Measurements from ENCODE around the gene MAFF.
"Not testable (repeated sequence)": the region's sequence is repeated elsewhere in the genome, so short reads cannot be mapped to it uniquely, and the experiment has no call there.

MAFF gene

GRCh38 chr22:38177571-38177925, 24.2 kb upstream of the MAFF start:
- DNase-seq (ENCODE audit: low read depth in 2 of 2) = not testable (repeated sequence)

DNA sequence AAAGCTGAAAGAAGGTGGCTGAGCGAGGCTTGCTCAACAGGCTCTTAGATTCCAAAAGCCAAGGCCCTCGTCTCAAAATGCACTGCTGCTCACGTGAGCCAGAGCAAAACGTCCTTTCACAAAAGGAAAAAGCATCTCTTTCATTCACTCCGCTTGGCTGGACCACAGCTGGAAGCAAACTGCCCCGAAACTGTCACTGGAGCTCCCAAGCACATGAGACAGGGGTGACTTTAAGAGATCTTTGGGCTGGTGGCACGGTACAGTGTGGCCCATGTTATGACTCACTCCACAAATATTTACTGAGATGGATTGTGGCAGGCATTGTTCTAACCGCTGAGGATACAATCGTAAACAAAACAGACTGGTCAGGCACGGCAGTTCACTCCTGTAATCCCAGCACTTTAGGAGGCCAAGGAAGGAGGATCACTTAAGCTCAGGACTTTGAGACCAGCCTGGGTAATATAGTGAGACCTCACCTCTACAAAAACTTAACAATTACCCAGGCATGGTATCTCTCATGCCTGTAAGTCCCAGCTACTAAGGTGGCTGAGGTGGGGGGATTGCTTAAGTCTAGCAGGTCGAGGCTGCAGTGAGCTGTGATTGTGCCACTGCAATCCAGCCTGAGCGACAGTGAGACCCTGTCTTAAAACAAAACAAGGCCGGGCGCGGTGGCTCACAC, 23.7 kb upstream of the MAFF start:
- DNase-seq (ENCODE audit: low read depth in 2 of 2) = no peak

DNA sequence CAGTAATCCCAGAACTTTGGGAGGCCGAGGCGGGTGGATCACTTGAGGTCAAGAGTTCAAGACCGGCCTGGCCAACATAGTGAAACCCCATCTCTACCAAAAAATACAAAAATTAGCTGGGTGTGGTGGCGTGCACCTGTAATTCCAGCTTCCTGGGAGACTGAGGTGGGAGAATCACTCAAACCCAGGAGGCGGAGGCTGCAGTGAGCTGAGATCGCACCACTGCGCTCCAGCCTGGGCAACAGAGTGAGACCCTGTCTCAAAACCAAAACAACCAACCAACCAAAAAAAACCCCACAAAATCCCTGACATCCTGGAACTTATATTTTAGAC, 23.2 kb upstream of the MAFF start:
- not testable (repeated sequence) for DNase-seq (ENCODE audit: low read depth in 2 of 2)

GRCh38 chr22:38180841-38181452, 20.8 kb upstream of the MAFF start:
- DNase-seq (ENCODE audit: low read depth in 2 of 2) = no peak

GRCh38 chr22:38181453-38182200, 20.2 kb upstream of the MAFF start, which contains the start of gene PLA2G6:
Gene PLA2G6 (minus strand): TSS chr22:38181830. CDS start chr22:38169426, 12,404 bp downstream.
- peak; percentile 94 to 95 for DNase-seq (ENCODE audit: low read depth in 2 of 2)

- DNase-seq (ENCODE audit: low read depth in 2 of 2) = no peak
These were observed 17.0 kb upstream of the MAFF start for GRCh38 chr22:38184788-38185187.

DNA sequence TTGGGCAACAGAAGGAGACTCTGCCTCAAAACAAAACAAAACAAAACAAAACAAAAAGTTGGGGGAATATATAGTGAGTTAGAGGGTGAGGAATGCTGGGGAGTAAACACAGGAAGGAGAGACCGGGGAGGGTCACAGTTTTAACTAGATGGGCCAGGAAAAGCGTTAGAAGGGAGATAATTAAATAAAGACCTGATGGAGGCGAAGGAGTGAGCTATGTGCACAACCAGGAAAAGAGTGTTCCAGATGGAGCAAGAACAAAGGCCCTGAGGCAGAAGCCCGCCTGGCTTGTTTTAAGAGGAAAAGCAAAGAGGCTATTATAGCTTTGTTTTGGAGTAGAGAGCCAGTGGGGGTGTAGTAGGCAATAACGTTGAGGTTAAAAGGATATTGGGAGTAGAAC, 15.4 kb upstream of the MAFF start:
- DNase-seq (ENCODE audit: low read depth in 2 of 2) = no peak

- no peak for DNase-seq (ENCODE audit: low read depth in 2 of 2)
These were observed 14.2 kb upstream of the MAFF start for GRCh38 chr22:38187413-38188212.

GRCh38 chr22:38189104-38189503, 12.7 kb upstream of the MAFF start:
- DNase-seq (ENCODE audit: low read depth in 2 of 2) = no peak

DNA sequence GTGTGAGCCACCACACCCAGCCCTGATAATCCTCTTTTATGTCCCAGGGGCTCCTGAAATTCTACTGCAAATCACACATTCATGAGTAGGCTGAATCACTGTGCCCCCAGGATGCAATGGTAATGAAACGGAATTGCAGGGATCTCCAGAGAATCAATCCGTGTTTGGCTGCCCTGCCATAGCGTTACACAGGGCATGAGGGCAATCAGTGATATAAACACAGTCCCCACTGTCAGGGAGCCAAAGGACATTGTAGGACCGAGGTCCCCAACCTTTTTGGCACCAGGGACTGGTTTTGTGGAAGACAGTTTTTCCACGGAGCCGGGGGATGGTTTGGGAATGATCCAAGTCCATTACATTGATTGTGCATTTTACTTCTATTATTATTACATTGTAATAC, 11.2 kb upstream of the MAFF start:
- no peak for DNase-seq (ENCODE audit: low read depth in 2 of 2)

GRCh38 chr22:38191055-38191454, 10.7 kb upstream of the MAFF start:
- no peak for DNase-seq (ENCODE audit: low read depth in 2 of 2)

DNA sequence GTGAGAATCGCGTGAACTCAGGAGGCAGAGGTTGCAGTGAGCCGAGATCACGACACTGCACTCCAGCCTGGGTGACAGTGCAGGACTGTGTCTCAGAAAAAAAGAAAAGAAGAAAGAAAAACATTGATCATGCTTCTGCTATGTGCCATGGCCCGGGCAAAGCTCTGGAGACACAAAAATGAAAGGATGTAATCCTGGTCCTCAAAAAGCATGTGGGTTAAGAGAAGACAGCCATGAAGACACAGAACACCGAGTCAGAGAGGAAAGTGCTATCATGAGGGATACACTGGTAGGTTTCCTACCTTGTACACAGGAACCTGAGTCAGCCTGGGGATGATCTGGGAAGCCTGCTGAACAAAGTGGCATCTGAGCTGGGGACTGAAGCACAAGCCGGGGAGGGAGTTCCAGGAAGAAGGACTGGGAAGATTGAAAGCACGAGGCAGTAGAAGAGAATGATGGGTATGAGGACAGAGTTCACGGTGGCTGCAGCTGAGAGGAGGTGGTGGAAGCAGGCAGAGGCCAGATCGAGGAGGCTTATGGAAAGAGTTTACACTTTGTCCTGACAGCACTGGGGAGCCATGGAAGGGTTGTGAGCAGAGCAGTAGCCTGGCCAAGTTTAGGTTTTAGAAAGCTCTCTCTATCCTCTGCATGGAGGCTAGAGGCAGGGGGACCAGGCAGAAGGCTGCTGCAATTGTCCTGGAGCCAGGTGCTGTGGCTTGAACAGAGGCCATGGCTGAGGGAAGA, 9.9 kb upstream of the MAFF start:
- DNase-seq (ENCODE audit: low read depth in 2 of 2) = no peak

GRCh38 chr22:38192475-38192863, 9.3 kb upstream of the MAFF start:
- no peak for DNase-seq (ENCODE audit: low read depth in 2 of 2)

GRCh38 chr22:38193580-38193979, 8.2 kb upstream of the MAFF start:
- DNase-seq (ENCODE audit: low read depth in 2 of 2) = no peak

DNA sequence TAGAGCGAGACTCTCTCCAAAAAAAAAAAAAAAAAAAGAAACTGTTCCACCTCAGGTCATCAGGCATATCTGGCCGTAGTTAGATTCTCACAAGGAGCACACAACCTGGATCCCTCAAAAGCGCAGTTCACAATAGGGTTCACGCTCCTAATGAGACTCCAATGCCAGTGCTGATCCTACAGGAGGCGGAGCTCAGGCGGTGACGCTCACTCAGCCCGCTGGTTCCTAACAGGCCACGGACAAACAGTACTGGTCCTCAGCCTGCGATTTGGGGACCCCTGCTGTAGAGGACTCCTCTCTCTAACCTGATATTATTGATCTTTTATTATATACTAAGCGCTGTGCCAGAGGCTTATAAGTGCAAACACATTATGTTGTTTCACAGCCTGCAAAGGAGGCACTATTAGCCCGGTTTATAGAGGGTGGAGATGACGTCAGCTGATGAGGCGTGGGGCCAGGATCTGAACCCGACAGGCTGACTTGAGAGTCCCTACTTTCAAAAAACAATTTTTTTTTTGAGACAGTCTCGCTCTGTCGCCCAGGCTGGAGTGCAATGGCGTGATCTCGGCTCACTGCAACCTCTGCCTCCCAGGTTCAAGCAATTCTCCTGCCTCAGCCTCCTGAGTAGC, 4.9 kb upstream of the MAFF start:
- no peak for DNase-seq (ENCODE audit: low read depth in 2 of 2)

GRCh38 chr22:38199826-38200559, 1.8 kb upstream of the MAFF start:
- DNase-seq (ENCODE audit: low read depth in 2 of 2) = no peak

DNA sequence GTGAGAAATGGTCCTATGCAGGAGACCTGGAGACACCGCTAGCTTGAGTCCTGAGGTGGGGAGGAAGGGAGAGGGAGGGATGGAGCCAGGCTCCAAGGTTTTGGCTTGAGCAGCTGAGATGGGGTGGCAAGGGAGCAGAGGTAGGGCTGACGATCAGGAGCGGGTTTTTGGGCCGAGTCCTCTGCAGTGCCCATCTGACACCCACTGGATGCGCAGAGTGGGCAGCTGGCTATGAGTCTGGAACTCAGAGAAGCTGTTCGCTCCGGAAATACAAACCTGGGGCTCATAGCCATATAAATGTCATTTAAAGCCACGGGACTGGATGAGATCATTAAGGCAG, 453 bp upstream of the MAFF start:
- no peak for DNase-seq (ENCODE audit: low read depth in 2 of 2)

- no peak for DNase-seq (ENCODE audit: low read depth in 2 of 2)
These were observed 769 bp downstream of the MAFF start for GRCh38 chr22:38202437-38203089.

GRCh38 chr22:38203090-38203810, 1.5 kb downstream of the MAFF start:
- no peak for DNase-seq (ENCODE audit: low read depth in 2 of 2)

All from stimulated activated CD8-positive, alpha-beta memory T cell treated with anti-CD3 and anti-CD28 coated beads, Interleukin-15, amount 100 ng/mL, for 4 hours (primary cell).